ENCODE results near the gene SEPTIN12. TPM values are rescaled to one million over a fixed set of nuclear protein-coding genes. Genes with fewer than 3 reads are reported as not detected.

Gene SEPTIN12
- total RNA-seq, 6 experiments from 2014 or later: not detected

DNA sequence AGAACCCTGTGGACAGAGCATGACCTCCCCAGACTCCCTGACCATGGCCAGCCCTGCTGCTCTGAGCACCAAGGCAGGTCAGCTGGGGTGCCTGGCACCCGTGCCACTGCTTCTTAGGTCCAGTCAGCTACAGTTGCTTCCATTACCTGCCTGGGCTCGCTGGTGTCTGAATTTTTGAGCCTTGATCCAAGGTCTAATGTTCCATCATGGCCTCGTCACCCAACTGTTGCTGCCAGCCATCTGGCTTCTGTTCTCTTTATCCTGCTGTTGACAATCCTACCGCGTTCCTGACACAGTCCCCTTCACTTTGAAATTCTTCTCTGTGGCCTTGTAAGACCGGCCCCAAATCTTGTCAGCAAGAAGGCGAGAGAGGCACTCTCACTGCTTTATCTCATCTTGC lies 42.3 kb upstream of the SEPTIN12 start:
- Mint-ChIP-seq H3K4me1 (ENCODE audit: low read depth) (peaks cover 4% of the 10 kb centered on the region; the same call in 1 of the 2 replicates), H3K36me3 (ENCODE audit: low read depth) (peaks cover 23% of the 10 kb centered on the region), H3K9me3 (no peaks in the 10 kb centered on the region), H3K27me3 (ENCODE audit: insufficient read depth) (no peaks in the 10 kb centered on the region; the same call in 1 of the 2 replicates), H3K4me3 (no peak overlapping the region), H3K27ac (no peak overlapping the region)
- no peak for TF ChIP-seq CTCF (IDR thresholded peaks at IDR 0.05)
- DNase-seq: no peak

DNA sequence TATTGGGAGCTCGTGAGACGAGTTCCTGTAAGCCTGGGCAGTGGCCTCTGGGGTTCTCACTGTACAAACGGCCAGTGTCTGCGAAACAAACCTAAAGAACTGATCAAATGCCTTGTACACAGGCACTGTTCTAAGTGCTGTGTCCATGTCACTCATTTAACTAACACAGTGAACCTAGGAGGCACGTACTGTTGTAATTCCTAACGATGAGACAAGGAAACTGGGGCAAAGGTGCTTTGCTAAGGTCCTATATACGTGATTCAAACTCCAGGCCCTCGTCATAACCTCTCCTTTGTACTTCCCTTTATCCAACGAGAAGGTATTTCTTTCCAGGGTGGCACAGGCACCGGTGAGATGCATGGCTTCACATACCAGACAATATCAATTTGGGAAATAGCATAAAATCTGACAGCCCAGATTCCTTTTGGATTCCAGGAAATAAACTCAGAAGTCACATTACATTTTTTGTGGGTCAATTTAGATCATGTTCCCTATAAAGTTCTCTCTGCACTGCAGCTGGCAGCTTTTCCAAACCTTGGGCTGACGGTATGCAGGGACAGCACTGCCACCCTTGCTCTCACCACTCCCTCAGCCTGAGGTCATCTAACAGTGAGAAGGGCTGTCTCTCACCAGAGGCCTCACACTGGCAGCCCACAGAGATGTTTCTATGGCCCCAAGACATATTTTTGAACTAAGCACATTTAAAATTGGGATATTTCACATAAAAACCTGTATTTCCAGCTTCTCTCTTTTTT lies 40.6 kb upstream of the SEPTIN12 start:
- Mint-ChIP-seq H3K4me1 (ENCODE audit: low read depth) (peaks cover 4% of the 10 kb centered on the region; the same call in 1 of the 2 replicates), H3K27ac (peak overlapping the region; percentile 45; the same call in 1 of the 2 replicates), H3K9me3 (no peaks in the 10 kb centered on the region), H3K36me3 (ENCODE audit: low read depth) (peaks cover 32% of the 10 kb centered on the region), H3K27me3 (ENCODE audit: insufficient read depth) (no peaks in the 10 kb centered on the region; the same call in 1 of the 2 replicates), H3K4me3 (no peak overlapping the region)
- peak; percentile 12 for DNase-seq
- TF ChIP-seq CTCF (IDR thresholded peaks at IDR 0.05): no peak

DNA sequence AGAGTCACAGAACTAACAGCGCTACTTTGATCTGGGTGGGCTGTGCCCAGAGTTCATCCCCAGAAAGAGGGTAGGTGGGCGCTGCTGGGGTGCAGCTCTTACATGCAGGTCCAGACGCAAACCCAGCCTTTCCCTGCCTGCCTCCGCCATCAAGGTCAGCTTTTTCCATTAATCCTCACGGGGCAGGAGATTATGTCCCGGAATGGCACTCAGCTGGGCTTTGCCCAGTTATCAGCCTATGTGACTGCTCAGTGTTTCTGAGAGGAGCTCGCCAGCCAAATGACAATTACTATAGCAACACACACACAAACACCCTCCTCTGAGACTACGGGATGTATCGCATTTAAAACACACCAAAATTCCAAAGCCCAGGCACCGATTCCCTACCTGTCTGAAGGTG lies 38.8 kb upstream of the SEPTIN12 start:
- Mint-ChIP-seq H3K4me1 (ENCODE audit: low read depth) (peaks cover 4% of the 10 kb centered on the region; the same call in 1 of the 2 replicates), H3K4me3 (no peak overlapping the region), H3K27me3 (ENCODE audit: insufficient read depth) (no peaks in the 10 kb centered on the region; the same call in 1 of the 2 replicates), H3K9me3 (no peaks in the 10 kb centered on the region), H3K27ac (no peak overlapping the region), H3K36me3 (ENCODE audit: low read depth) (peaks cover 35% of the 10 kb centered on the region)
- DNase-seq: no peak
- TF ChIP-seq CTCF (IDR thresholded peaks at IDR 0.05): no peak

DNA sequence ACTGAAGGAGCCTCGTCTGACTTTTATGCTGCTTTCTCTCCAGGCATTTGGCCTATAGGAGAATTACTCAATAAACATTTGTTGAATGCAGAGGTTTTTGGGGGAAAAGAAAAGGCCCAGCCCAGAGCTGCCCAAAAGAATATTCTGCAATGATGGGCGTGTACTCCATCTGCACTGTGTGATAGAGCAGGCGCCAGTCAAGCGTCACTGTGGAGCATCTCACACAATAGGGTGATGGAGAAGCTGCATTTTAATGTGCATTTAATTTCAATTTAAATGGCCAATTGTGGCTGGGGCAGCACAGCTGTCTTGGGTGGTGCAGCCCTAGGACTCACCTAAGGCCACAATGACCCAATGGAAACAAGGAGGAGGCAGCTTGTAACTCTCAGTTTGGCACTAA lies 38.4 kb upstream of the SEPTIN12 start:
- no peak for TF ChIP-seq CTCF (IDR thresholded peaks at IDR 0.05)
- Mint-ChIP-seq H3K36me3 (ENCODE audit: low read depth) (peaks cover 33% of the 10 kb centered on the region), H3K9me3 (no peaks in the 10 kb centered on the region), H3K27ac (no peak overlapping the region), H3K4me3 (no peak overlapping the region), H3K27me3 (ENCODE audit: insufficient read depth) (no peaks in the 10 kb centered on the region; the same call in 1 of the 2 replicates), H3K4me1 (ENCODE audit: low read depth) (peaks cover 4% of the 10 kb centered on the region; the same call in 1 of the 2 replicates)
- no peak for DNase-seq

- Mint-ChIP-seq H3K4me1 (ENCODE audit: low read depth) (peaks cover 4% of the 10 kb centered on the region; the same call in 1 of the 2 replicates), H3K4me3 (no peak overlapping the region), H3K36me3 (ENCODE audit: low read depth) (peaks cover 23% of the 10 kb centered on the region), H3K27me3 (ENCODE audit: insufficient read depth) (no peaks in the 10 kb centered on the region), H3K27ac (no peak overlapping the region), H3K9me3 (no peaks in the 10 kb centered on the region)
- no peak for TF ChIP-seq CTCF (IDR thresholded peaks at IDR 0.05)
- DNase-seq: no peak
Observed at GRCh38 chr16:4825196-4825595, 37.1 kb upstream of the SEPTIN12 start.
